SK-N-MC (cell line): ENCODE measurements around the gene TNRC6A.

Experiments
- DNase-seq: peaks from one replicate; pipeline ENCODE4 v3.0.0-alpha.2; 2011; ENCODE audit warnings: low read depth, low spot score
- H3K27ac ChIP-seq: fragments of 200-600 bp; sonication (generic); 2 replicates; pipeline ENCODE4 v1.5.1; 2016; ENCODE audit warnings: mixed run types
- H3K36me3 ChIP-seq: fragments of 200-600 bp; sonication (generic); 2 replicates; pipeline ENCODE4 v1.6.1; 2017; ENCODE audit warnings: antibody characterized with exemption, low read length, mixed read lengths; ENCODE audit not compliant: insufficient read depth
- H3K4me3 ChIP-seq: fragments of 200-600 bp; sonication (generic); 2 replicates; pipeline ENCODE4 v1.5.1; 2016
- H3K9ac ChIP-seq: fragments of 200-600 bp; sonication (generic); 2 replicates; pipeline ENCODE4 v1.8.0; 2017; ENCODE audit warnings: mixed run types, mixed read lengths; ENCODE audit not compliant: insufficient read length
- H3K9me3 ChIP-seq: fragments of 200-600 bp; sonication (generic); 2 replicates; pipeline ENCODE4 v1.6.1; 2017; ENCODE audit warnings: low read depth, mild to moderate bottlenecking, antibody characterized with exemption, low read length, moderate library complexity, mixed read lengths
- EZH2 ChIP-seq: fragments of 200-600 bp; sonication (generic); IDR thresholded peaks from one replicate; pipeline ENCODE4 v1.6.1; 2017; ENCODE audit warnings: antibody characterized with exemption
- FOXP2 ChIP-seq: optimal IDR thresholded peaks from 2 replicates; pipeline ENCODE3; 2011; ENCODE audit warnings: mild to moderate bottlenecking, moderate library complexity; ENCODE audit not compliant: insufficient read depth; ENCODE audit errors: extremely low read length, control extremely low read depth
- POLR2AphosphoS5 ChIP-seq: IDR thresholded peaks from 2 replicates; pipeline ENCODE4 v1.6.1; 2012; ENCODE audit warnings: mild to moderate bottlenecking, low read depth, low read length, borderline replicate concordance

The TNRC6A gene

DNA sequence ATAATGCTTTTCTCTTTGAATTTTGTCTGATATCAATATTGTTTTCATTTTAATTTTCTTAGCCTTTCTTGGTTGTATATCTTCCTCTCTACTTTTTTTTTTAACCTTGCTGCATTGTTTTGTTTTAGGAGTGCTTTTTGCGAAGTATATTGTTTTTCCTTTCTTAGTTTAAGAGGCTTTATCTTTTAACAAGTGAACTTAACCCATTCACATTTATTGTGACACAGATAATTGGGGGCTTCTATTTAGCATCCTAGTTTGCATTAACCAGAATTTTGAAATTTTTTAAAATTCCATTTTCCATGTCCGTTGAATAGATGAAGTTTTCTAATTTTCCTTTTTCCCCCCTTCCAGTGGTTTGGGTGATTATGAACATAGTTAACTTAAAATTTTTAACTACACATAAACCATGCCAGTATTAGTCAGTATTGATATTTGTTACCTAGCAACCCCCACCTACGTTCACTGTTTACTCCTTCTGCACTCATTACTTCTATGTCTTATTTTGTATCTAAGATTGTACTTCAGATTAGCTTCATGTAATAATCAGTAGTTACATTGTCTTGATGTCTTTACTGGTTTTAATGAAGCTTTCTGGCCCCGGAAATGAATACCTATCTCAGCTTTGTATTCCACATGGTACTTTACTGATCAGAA is 44.4 kb downstream of the TNRC6A start:
- peaks cover 65% of the 10 kb centered on the region for H3K36me3 ChIP-seq
- TF ChIP-seq POLR2AphosphoS5: no peak
- no peak for TF ChIP-seq FOXP2
- no peak for TF ChIP-seq EZH2

GRCh38 chr16:24774510-24774909 is 45.1 kb downstream of the TNRC6A start:
- TF ChIP-seq POLR2AphosphoS5: no peak
- no peak for TF ChIP-seq FOXP2
- no peak for TF ChIP-seq EZH2
- H3K9ac ChIP-seq: no peak overlapping the region
- H3K27ac ChIP-seq: no peak overlapping the region
- H3K4me3 ChIP-seq: no peak overlapping the region
- H3K36me3 ChIP-seq: peaks cover 71% of the 10 kb centered on the region
- no peaks in the 10 kb centered on the region for H3K9me3 ChIP-seq
- no peak for DNase-seq

More for the DNA sequence above, 44.4 kb downstream of the TNRC6A start:
- Histone ChIP-seq H3K4me3 (no peak overlapping the region), H3K9ac (no peak overlapping the region), H3K27ac (no peak overlapping the region), H3K9me3 (no peaks in the 10 kb centered on the region)
- no peak for DNase-seq

GRCh38 chr16:24775455-24775854 is 46.0 kb downstream of the TNRC6A start:
- DNase-seq: no peak
- TF ChIP-seq EZH2: no peak
- no peak for TF ChIP-seq POLR2AphosphoS5
- no peak for TF ChIP-seq FOXP2
- Histone ChIP-seq H3K9me3 (no peaks in the 10 kb centered on the region), H3K27ac (no peak overlapping the region), H3K9ac (no peak overlapping the region), H3K36me3 (peaks cover 81% of the 10 kb centered on the region), H3K4me3 (no peak overlapping the region)

- no peak for DNase-seq
- Histone ChIP-seq H3K9ac (no peak overlapping the region), H3K9me3 (no peaks in the 10 kb centered on the region), H3K36me3 (peaks cover 87% of the 10 kb centered on the region), H3K27ac (no peak overlapping the region), H3K4me3 (no peak overlapping the region)
- no peak for TF ChIP-seq FOXP2
- no peak for TF ChIP-seq POLR2AphosphoS5
- TF ChIP-seq EZH2: no peak
Measured at GRCh38 chr16:24776501-24777220, 47.2 kb downstream of the TNRC6A start.

- Histone ChIP-seq H3K9me3 (no peaks in the 10 kb centered on the region), H3K4me3 (no peak overlapping the region), H3K36me3 (peaks cover 81% of the 10 kb centered on the region), H3K27ac (no peak overlapping the region), H3K9ac (no peak overlapping the region)
- DNase-seq: no peak
- TF ChIP-seq EZH2 (no peak), FOXP2 (no peak), POLR2AphosphoS5 (no peak)
Measured at GRCh38 chr16:24778671-24779070, 49.2 kb downstream of the TNRC6A start.

DNA sequence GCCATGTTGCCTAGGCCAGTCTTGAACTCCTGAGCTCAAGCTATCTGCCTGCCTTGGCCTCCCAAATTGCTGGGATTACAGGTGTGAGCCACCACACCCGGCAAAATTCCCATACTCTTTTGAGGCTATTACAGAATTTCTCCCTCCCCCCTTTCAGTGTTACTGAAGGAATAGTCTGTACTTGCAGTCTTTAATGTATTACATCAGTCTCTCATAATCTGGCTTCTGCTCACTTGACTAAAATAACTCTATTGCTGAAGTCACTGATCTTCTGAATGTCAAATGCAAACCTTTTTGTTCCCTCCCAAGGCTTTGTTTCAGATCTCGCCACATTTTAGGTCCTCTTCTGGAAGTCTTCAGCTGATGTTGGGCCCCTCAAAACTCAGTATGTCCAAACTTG is 51.8 kb downstream of the TNRC6A start:
- no peak for DNase-seq
- Histone ChIP-seq H3K27ac (no peak overlapping the region), H3K9me3 (no peaks in the 10 kb centered on the region), H3K4me3 (no peak overlapping the region), H3K9ac (no peak overlapping the region), H3K36me3 (peaks cover 80% of the 10 kb centered on the region)
- no peak for TF ChIP-seq POLR2AphosphoS5
- no peak for TF ChIP-seq FOXP2
- no peak for TF ChIP-seq EZH2

- no peak for DNase-seq
- H3K27ac ChIP-seq: no peak overlapping the region
- H3K9me3 ChIP-seq: no peaks in the 10 kb centered on the region
- no peak overlapping the region for H3K4me3 ChIP-seq
- H3K36me3 ChIP-seq: peaks cover 73% of the 10 kb centered on the region
- TF ChIP-seq EZH2 (no peak), POLR2AphosphoS5 (no peak), FOXP2 (no peak)
- H3K9ac ChIP-seq: no peak overlapping the region
Measured at GRCh38 chr16:24784121-24784520, 54.7 kb downstream of the TNRC6A start.

- Histone ChIP-seq H3K9ac (no peak overlapping the region), H3K36me3 (peaks cover 87% of the 10 kb centered on the region), H3K9me3 (no peaks in the 10 kb centered on the region), H3K4me3 (no peak overlapping the region), H3K27ac (no peak overlapping the region)
- no peak for TF ChIP-seq POLR2AphosphoS5
- DNase-seq: no peak
Measured at GRCh38 chr16:24789881-24790280, 60.4 kb downstream of the TNRC6A start.

DNA sequence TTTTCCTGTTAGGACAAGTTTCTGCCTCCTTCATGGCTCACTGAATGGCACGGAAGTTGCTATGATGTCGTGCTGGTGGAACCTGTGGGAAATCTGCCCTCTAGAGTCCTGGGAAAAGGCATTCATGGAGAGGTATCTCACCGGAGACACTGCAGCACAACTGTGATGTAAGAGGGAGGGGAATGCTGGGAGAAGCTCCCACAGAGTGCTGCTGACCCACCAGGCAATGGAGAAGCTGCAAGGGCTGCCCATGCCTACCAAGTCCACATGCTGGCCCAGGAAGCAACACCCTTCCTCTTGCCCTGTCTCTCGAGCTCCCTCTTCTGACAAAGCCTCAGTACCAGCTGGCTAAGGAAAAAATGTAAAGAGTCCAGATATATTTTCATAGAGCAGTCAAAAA is 71.1 kb downstream of the TNRC6A start:
- Histone ChIP-seq H3K9me3 (no peaks in the 10 kb centered on the region), H3K27ac (no peak overlapping the region), H3K36me3 (peaks cover 97% of the 10 kb centered on the region), H3K9ac (no peak overlapping the region), H3K4me3 (no peak overlapping the region)
- no peak for TF ChIP-seq EZH2
- no peak for TF ChIP-seq POLR2AphosphoS5
- TF ChIP-seq FOXP2: no peak
- DNase-seq: no peak
